GM12878 (cell line): ENCODE data around the gene FKBP1B.

Experiments used
- FOXM1 ChIP-seq: IDR thresholded peaks from 2 replicates; pipeline ENCODE4 v1.6.1; 2012; ENCODE audit warnings: low read depth, mild to moderate bottlenecking, inconsistent platforms, low read length, moderate library complexity
- TF ChIP-seq, protein P1 (sequence below): IDR thresholded peaks from 2 replicates; pipeline ENCODE4 v1.6.1; 2011; ENCODE audit warnings: low read depth, low read length, improper control_type of control experiment, borderline replicate concordance

DNA sequence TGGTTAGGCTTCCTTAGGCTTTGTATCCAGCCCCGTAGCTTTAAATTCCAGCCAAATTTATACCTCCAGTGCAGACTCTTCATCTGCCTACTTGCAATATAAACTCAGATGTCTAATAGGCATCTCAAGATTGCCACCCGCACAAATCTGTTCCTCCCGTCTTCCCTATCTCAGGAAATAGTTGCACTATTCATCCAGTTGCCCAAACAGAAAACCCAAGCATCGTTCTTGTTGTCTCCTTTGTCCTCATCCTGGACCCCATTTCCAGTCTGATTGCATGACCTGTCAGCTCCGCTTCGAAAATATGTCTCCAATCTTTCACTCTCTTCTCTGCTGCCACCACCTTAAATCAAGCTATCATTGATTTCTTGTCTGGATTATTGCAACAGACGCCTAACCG, 2.3 kb downstream of the FKBP1B start:
- TF ChIP-seq, protein P1, sequence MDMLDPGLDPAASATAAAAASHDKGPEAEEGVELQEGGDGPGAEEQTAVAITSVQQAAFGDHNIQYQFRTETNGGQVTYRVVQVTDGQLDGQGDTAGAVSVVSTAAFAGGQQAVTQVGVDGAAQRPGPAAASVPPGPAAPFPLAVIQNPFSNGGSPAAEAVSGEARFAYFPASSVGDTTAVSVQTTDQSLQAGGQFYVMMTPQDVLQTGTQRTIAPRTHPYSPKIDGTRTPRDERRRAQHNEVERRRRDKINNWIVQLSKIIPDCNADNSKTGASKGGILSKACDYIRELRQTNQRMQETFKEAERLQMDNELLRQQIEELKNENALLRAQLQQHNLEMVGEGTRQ: no peak
- TF ChIP-seq FOXM1: no peak
